IPS-18c (cell line): Measurements from ENCODE around the gene PCSK5.

Source experiments
- H3K4me3 ChIP-seq: 2 replicates; pipeline ENCODE4 v1.7.0; 2013; ENCODE audit warnings: low read depth, mild to moderate bottlenecking, low read length, moderate library complexity; ENCODE audit not compliant: insufficient read depth
- H3K9me3 ChIP-seq: one replicate; pipeline ENCODE4 v1.6.1; 2013; ENCODE audit warnings: mild to moderate bottlenecking, low read length, moderate library complexity; ENCODE audit not compliant: control insufficient read depth, insufficient read depth

Gene PCSK5

DNA sequence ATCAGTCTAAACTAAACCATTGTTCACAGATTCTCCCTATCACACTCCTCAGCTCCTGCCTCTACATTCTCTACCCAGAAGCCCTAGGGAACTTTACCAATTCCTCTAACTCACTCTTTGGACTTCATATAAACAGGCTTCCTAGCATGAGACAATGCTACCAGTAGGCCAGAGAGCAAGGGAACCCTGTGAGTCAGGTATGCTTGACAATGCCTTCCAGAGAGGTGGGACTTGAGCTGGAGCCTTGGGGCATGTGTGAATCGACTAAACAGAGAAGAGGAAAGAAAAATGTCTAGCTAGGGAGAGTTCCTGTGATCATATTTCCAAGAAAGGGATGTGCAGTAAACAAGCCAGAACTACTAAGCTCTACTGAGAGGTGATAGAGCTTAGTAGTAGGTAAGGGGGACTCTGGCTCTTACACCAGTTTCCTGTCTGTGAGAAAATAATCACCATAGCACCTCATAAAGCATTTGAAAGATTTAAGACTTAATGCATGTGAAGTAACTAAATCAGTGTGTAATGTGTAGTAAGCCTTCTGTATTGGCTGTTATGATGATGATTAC, 510.1 kb downstream of the PCSK5 start:
- no peak overlapping the region for H3K4me3 ChIP-seq
- no peaks in the 10 kb centered on the region for H3K9me3 ChIP-seq

DNA sequence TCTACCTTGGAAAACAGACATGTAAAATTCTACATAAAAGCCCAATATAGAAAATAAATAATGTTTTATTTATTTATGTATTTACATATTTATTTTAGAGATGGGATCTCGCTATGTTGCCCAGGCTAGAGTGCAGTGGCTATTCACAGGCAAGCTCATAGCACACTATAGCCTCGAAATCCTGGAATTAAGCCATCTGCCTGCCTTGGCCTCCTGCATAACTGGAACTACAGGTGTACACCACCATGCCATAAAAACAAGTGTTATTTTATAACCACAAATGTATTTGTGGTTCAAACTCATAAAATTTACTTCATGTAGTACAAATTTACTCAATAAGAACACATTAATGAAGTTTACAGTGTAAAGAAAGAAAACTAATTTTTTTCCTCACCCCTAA, 510.7 kb downstream of the PCSK5 start:
- H3K9me3 ChIP-seq, result no peaks in the 10 kb centered on the region
- no peak overlapping the region for H3K4me3 ChIP-seq

- Histone ChIP-seq H3K4me3 (no peak overlapping the region), H3K9me3 (no peaks in the 10 kb centered on the region)
Measured at GRCh38 chr9:76401580-76402354, 511.3 kb downstream of the PCSK5 start.

DNA sequence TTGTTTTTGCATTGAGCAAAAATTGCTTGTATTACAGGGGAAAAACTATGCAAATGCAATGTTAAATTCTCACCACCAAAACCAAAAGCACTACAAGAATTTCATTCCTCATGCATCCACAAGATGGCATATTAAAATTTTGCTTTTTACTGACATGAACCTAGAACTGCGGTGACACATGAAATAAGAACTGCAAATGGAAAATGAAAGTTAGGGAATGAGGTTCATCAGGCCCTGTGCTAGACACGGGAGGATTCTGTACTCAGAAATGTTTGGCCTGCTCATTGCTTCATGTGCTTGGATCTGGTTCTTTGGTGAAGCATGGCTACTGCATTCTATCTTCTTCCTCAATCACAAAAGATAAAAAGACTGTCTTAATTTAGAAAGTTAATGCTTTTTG, 512.9 kb downstream of the PCSK5 start:
- Histone ChIP-seq H3K9me3 (no peaks in the 10 kb centered on the region), H3K4me3 (no peak overlapping the region)

- no peaks in the 10 kb centered on the region for H3K9me3 ChIP-seq
Measured at GRCh38 chr9:76404401-76404800, 513.9 kb downstream of the PCSK5 start.

GRCh38 chr9:76405340-76405739, 514.9 kb downstream of the PCSK5 start:
- H3K4me3 ChIP-seq, result no peak overlapping the region
- no peaks in the 10 kb centered on the region for H3K9me3 ChIP-seq

More at GRCh38 chr9:76404401-76404800, 513.9 kb downstream of the PCSK5 start:
- no peak overlapping the region for H3K4me3 ChIP-seq

- Histone ChIP-seq H3K9me3 (no peaks in the 10 kb centered on the region), H3K4me3 (no peak overlapping the region)
Measured at GRCh38 chr9:76405868-76406267, 515.4 kb downstream of the PCSK5 start.
